ENCODE results near the gene L2HGDH.
"Not testable (repeated sequence)": the region's sequence is repeated elsewhere in the genome, so short reads cannot be mapped to it uniquely, and the experiment has no call there.

Gene L2HGDH

DNA sequence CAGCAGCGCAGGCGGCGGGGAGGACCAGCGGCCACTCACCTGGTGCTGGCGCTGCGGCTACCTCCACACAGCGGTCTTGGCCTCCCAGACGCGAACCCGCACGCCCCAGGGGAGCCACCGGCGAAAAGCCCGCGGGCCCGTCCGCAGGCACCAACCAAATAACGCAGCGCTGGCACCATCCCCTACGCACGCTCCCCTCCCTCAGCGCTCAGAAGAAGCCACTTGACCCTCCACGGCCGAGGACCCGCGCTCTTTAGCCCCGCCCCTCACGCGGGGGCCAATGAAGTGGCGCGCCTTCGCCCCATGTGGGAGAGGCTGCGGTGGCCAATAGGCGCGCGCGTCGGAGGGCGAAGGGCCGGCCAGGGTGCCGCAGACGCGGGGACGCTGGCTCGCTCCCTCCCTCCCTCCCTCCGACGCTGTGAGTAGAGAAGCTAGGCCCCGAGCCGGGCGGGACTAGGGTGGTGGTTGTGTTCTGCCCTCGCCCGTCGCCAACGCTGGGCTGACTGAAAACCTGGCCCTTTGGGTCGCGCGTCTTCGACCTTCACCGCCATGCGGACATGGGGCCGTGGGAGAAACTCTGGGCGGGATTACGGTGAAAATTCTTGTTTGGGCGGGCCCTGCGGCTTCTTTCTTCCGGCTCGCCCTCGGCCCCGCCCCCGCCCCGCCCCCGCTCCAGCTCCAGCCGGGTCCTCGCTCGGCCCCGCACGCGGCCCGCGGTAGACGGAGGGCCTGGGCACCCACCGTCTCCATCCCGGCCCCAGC, at the start of gene L2HGDH, which contains the start of gene DMAC2L:
Gene L2HGDH, minus strand, starts transcription at position 258 of the 762 bp plus-strand sequence. Its CDS starts 79 bp downstream, at position 179.
Gene DMAC2L, plus strand, starts transcription at position 353 of the 762 bp plus-strand sequence. CDS start 9,164 bp downstream, outside the sequence.
- DNase-seq, result peak; percentile 94

DNA sequence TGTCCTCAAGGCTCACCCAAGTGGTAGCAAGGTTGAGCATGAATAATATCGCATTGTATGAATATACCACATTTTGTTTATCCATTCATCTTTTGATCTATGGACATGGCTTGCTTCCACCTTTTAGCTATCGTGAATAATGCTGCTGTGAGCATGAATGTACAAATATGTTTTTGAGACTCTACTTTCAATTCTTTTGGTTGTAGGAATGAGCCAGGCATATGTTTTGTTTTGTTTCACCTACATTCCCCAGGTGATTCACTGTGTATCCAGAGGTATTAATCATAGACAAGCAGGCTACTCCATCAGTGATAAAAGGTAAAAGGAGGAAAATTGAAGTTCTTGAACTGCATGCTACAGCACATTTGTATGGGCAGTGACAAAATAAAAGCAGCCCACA, 48.8 kb upstream of the L2HGDH start:
- no peak for DNase-seq

DNA sequence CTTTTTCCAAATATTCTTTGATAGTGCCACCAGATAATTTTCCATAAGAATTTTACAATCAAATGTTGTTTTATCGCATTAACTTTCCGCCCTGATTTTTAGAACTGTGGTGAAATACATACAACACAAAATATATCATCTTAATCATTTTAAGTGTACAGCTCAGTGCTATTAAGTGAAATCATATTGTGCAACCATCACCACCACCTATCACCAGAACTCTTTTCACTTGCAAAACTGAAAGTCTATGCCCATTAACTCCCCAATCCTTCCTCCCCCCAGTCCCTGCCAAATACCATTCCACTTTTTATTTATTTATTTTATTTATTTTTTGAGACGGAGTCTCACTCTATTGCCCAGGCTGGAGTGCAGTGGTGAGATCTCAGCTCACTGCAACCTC, 48.1 kb upstream of the L2HGDH start:
- no peak for DNase-seq

DNA sequence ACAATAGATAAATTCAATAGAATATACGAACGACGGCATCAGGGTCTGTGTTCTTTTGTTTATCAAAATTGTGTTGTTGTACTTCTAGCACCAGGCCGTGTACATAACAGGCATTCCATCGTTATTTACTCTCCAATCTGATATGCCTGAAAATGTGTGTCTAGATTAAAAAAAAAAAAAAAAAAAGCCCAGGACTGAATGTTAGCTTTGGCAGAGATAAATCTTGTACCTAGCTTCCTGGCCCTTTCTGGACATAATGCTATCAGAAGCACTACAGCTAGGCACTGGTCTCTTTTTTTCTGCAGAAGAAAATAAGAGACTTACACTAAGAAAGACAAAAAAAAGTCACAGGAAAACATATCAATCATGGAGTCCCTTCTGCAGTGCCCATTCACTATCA, 47.6 kb upstream of the L2HGDH start:
- DNase-seq, result no peak

DNA sequence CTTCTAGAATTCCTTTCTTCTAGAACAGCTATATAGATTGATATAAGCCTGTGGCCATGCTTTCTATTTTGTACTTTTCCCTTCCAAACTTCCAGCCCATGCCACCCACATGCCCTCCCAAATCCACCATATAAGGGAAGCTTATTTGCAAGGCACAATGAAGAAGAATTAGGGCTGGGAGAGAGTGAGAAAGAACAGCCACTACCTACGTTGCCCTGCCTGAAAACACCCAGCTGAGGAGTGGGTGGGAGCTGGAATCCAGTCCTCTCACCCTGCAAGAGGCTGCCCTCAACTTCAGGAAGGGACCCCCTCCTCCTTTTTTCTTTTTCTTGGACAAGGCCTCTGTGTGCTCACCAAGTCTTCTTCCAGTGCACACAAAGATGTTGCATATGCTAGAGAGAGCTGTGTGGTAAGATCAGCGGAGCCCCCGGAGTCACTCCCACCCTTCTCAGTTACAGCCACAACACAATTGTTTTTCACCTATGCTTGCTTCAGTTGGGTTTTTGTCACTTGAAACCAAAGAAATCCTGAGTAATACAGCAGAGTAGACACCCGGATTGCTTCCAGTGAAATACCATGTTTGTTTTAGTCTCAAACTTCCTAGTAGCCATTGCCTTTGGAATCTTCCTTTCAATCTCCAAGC, 45.8 kb upstream of the L2HGDH start:
- DNase-seq, result no peak

DNA sequence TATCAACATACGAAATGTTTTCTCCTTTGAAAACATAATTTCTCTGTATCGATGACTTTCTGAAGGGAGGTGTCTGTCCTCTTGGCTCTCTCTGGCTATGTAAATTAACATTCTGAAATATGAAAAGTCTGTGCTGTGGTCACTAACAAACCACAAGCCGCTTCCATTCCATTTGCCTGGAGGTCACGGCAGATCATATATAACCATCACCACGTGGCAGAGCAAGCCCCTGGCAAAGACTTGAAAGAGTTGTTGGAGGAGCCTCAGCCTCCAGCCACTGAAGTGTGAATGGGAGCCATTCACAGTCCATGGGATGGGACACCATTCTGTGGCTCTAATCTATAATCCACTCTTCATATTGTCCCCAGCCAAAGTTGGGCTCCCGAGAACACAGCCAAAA, 45.1 kb upstream of the L2HGDH start:
- no peak for DNase-seq

DNA sequence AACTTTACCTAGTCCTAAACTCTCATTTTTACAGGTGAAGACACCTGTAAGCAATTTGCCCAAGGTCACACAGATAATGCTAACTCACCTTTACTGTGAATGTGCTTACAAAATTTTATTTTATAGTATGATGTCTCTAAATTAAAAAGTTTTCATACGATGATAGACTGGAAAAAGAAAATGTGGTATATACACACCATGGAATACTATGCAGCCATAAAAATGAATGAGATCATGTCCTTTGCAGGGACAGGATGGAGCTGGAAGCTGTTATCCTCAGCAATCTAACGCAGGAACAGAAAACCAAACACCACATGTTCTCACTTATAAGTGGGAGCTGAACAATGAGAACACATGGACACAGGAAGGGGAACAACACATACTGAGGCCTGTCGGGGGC, 44.3 kb upstream of the L2HGDH start:
- DNase-seq, result not testable (repeated sequence)

DNA sequence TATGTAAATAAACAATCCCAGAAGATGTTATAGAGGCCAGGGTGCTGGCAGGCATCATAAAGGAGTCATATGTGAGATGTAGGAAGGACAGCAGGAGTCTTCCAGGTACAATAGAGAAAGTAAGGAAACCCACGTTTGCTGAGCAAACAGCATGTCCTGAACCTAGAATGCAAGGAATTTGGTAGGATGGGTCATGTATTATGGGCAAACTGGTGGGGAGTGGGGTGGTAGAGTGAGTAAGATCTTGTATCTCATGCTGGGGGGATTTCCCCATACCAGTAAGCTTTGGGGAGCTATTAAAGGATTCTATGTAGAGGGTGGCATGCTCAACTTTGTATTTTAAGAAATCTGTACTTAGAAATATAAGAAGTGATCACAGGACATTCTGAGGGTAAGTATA, 43.7 kb upstream of the L2HGDH start:
- DNase-seq, result no peak

DNA sequence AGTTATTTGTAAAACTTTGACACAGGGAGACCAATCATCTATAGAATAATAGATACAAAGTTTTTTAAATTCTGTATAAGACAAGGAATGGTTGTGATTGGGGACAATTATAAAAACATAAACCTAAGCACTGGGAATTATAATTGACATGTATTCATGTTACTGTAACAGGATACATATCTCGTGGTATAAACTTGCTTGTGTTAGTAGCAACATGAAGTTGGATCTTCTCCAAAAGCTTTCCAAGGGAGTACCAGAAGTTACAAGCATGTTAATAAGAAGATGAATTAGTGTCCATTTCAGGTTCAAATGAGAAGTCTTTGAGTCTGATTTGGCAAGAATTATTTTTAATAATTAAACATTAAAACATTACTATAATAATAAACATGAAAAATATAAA, 42.5 kb upstream of the L2HGDH start:
- no peak for DNase-seq

DNA sequence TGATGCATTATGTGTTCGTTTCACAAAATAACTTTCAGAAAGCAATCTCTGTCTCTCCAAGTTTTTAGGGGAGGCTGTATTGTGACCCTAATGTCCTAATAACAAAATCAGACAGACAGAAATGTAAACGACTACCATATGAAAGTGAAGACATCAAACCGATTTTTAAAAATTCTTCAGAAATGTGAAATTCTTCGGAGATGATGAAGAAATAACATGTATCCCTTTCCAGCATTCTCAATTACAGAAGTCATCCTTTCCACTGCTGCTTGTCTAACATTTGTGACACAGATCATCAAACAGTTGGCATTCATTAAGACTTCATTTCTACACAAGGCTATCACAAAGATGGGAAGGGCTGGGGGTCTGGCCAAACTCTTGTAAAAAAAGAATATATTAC, 41.1 kb upstream of the L2HGDH start:
- no peak for DNase-seq

DNA sequence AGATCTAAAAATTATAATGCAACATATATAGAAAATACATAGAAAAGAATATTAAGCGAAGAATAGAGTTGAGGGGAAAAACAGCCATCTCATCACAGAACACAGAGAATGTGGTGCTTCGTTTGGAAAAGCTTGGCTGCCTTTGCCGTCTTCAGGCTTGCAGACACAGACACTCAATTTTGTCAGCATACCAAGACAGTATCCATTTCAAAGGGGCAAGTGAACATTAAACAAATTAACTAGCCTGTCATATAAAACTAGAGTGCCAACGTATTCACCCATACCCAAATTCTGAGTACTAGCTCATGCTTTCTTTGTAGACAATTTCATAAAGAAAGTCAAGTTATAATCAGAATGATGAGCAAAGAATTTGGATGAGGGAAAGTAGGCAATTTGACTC, 40.6 kb upstream of the L2HGDH start:
- DNase-seq, result no peak

DNA sequence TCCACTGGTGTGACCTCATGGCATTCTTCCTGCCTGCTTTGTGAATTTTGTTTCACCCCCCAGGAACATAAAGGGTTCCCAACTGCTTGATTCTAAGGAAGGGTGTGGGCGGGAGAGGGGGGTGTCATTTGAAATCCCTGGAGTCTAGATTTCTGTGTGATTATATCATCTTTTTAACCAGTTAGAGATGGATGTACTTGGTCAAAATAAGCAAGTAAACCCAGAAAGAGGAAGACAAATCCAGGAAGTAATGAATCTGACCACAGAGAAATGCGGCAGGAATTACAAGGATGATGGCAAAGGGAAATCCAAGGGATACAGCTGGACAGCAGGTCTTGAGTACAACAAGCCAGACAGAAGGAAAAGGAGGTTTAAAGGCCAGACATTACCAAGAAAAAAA, 38.9 kb upstream of the L2HGDH start:
- DNase-seq, result no peak

DNA sequence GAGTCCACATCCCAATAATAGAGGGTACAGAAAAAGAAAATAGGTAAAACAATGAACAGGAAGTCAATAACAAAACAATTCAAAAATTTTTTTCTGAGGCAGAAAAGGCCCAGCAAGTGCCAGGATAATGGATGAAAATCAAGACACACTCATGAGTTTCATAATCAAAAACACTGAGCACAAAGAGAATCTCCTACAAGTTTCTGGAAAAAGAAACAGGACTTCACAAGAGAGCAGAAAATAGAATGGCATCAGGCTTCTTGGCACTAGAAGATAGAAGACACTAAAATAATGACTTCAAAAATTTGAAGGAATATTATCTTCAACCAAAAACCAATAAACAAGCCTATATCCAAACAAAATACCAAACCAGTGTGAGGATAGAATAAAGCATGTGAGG, 36.9 kb upstream of the L2HGDH start:
- DNase-seq, result no peak

DNA sequence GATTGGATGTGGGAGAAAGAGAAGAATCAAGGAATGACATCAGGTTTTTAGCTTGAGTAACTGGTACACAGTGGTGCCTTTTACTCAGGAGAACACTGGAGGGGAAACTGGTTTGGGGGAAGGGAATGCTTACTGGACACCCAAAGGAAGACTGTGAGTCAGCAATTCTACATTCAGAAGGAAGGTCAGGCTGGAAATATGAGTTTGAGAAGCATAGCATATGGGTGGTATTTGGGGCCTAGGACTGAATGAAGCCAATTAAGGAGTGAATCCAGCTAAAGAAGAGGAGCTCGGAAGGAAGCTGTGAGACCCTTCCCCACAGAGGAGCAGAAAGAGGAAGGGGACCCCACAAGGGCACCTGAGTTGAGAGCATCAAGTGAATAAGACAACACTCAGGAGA, 35.5 kb upstream of the L2HGDH start:
- DNase-seq, result no peak

DNA sequence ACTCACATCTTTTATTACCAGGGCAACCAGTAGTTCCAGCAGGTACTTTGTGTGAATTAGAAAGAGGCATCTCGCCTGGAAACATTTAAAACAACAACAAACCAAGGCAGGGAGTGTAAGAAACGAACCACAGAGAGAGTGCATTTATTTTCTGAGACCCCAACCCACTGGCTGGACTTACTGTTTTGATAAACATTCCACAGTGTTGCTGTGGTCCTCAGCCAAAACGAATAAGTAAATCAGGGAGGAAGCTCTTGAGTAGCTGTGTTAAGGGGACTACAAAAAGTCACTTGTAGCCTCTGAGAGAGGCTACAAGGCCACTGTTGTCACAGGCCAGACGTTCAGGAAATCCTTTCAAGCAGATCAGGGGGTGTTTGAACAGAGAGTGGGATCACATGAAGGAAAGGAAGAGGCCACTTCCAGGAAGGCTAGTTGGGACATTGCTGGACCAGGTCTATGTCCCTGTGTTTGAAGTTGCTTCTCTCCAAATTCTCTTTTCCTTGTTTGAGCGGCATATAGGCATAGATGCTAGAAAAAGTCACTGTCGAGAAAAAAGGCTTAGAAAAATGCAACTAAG, 33.9 kb upstream of the L2HGDH start:
- DNase-seq, result no peak

DNA sequence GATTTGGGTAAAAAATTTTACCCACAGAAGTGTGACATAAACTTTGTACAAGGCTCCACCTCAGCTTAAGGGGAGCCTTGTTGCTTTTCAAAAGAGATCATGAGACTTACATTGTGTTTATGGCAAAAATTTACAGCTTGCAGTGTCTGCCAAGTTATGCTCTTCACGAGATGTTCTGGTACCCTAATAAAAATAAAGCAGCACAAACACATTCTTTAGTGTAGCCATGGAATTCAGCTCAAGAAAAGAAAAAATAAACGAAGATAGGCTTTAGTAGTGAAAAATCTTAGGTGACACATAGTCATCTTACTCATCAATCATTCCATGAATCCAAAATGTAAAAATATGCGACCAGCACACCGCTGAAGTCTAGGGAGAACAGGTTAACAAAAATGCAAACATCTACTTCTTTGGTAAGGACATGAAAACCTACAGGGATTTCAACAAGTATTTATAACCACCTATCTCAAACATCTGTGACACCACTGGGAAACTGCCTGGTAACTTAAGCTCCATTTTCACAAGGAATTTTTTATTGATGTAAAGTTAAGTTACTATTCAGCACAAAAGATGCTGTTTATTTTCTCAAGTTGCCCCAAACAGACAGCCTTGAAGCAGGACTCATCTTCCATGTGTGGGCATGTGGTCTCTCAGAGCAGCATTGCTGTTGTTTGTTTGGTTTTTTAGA, 33.0 kb upstream of the L2HGDH start:
- no peak for DNase-seq

DNA sequence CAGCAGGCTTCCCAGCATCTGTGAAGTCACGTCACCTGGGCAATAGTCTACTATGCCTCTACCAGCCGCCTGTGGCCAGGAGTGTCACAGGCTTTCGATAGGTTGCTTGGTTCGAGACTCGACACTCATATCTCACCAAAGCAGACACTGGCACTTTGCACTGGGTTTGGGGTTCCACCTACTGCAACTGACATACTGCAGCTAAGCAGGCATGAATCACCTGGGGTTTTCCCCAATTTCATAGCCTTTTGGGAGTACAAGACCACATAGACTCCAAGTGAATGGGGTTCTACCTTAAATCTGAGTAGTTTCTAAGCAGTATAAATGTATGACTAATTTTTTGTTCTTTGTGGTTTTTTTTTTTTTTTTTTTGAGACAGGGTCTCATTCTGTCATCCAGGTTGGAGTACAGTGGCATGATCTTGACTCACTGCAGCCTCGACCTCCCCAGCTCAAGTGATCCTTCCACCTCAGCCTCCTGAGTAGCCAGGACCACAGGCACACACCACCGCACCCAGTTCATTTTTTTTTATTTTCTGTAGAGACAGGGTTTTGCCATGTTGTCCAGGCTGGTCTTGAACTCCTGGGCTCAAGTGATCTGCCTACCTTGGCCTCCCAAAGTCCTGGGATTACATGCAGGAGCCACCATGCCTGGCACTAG, 32.2 kb upstream of the L2HGDH start:
- DNase-seq, result no peak

DNA sequence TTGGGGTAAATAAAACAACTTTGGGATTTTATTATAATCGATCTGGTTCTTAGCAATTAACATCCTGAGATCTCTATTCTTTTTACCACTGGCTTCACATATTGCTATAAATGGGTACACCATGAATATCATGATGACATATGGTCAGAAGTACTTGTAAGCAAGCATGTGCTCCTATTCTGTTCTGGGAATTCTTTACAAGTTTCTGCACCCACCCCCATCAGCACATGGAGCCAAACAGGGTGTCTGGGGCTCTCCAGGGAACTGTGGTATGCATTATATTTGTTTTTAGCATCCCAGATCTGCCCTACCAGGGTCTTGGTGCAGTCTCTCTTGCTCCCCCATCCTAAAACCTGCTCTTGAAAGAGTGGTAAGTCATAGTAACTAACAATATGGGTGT, 31.4 kb upstream of the L2HGDH start:
- DNase-seq, result no peak

DNA sequence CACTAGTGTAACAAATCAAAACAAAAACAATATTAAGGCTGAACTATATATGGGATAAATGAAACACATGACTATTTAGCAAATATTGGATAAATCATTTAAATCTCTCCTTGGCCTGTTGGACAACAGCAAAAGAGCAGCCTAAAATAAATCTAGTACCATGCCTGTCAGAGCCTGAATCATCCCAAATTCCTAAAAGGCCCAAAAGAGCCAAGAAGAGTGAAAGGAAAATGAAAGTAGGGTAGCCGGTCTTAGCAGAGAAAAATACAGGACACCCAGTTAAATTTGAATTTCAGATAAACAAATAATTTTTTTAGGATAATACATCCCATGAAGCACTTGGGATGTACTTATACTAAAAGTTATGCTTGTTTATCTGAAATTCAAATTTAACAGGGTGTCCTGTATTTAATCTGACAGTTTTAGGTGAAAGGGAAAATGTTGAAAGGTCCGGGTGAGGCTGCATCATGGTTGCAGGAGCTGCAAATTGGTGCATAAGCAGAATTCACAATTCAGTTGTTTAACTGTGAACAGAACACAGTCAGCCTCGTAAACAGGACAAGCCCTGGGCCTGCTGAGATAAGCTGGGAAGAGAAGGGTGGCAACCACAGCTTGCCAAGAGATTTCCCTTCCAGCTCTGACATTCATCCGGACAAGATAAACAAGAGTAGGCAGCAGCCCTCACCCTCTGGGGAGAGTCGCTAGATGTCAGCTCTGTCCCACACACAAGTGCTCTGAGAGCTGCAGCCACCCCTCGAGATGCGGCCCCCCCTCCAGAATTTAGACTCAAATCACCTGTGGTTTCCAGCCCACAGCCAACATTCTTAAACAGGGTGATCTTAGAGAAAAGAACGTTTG, 30.4 kb upstream of the L2HGDH start:
- DNase-seq, result peak; percentile 66

DNA sequence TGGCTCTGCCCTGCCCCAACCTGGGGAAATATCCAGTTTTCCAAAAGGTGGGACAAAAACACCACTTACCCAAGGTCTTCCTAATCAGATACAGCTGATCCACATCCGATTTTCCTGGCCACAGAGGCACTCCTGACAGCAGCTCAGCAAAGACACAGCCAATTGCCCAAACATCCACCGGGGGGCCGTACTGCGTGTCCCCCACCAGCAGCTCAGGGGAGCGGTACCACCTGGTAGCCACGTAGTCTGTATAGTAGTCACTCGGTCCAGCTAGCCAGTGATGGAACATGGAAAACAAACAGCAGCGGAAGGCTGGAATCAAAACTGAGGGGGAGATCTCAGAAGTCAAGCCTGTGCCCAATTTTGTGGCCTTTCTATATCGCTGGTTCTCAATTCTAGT, 28.9 kb upstream of the L2HGDH start:
- no peak for DNase-seq

DNA sequence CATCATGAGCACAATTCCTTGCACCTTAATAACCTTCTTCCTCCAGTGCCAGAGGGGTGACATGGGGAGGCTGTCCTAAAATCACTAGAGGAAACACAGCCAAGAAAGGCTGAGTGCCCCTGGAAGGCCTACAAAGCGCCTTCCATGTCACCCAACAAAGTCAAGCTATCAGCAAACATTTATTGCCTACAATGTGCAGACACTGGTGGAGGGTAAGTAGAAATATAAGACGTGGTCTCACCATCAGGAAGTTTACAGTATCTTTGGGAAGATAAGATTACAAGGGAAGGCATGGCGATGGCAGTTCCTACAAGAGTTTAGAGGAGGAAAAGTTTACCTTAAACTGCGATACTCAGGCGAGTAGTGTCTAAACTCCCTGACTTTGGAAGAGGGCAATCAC, 28.0 kb upstream of the L2HGDH start:
- no peak for DNase-seq

DNA sequence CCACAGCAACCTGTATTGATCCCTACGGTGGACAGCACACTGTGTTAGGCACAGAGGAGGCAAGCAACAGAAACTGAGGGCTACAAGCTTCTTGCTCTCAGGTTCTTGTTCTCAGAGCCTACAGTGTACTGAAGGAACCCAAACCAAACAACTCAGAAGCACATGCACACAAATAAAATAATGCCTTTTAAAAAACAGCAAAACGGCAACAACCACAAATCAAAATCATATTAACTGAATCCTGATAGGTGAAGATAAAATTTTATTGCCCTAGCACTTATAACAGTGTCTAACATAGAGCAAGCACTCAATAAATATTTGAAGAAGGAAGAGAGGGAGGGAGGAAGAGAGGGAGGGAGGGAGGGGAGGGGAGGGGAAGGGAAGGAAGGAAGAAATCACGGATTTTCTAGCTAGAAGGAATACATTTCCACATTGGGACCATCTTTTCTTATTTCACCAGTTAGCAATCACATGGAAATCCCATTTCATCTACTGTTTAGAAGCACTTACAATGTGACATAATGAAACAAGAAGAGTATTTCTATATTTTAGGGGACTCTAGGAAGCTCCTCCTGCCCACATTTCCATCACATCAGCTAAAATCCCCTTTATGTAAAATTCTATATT, 27.3 kb upstream of the L2HGDH start:
- DNase-seq, result no peak

All from GDM1 (cell line).